ENCODE measurements around the gene NOP14.

Gene NOP14

GRCh38 chr4:2929469-2929868 is 33.7 kb downstream of the NOP14 start:
- Histone ChIP-seq H3K27me3 (ENCODE audit: control insufficient read depth, low read length) (no peaks in the 10 kb centered on the region), H3K9me3 (ENCODE audit: control insufficient read depth, insufficient read depth, low read length) (no peaks in the 10 kb centered on the region), H3F3A (ENCODE audit: control insufficient read depth, insufficient read depth) (peaks cover 6% of the 10 kb centered on the region; the same call in 1 of the 2 replicates), H3K4me1 (ENCODE audit: control insufficient read depth, low read length) (peaks cover 31% of the 10 kb centered on the region), H4K20me1 (ENCODE audit: control insufficient read depth, insufficient read depth, low read depth, low read length) (no peaks in the 10 kb centered on the region), H3K36me3 (ENCODE audit: control insufficient read depth, low read length) (peaks cover 34% of the 10 kb centered on the region), H3K4me2 (ENCODE audit: low read length) (no peak overlapping the region), H3K27ac (ENCODE audit: low read depth, low read length) (no peak overlapping the region), H3K4me3 (ENCODE audit: low read length) (no peak overlapping the region), H3K9me2 (replicated peaks; ENCODE audit: control insufficient read depth, low read length) (no peaks in the 10 kb centered on the region), H3K79me2 (ENCODE audit: control insufficient read depth, low read length) (peaks cover 19% of the 10 kb centered on the region)
- TF ChIP-seq CTCF (IDR thresholded peaks at IDR 0.05; ENCODE audit: low read depth, low read length, poor library complexity, severe bottlenecking) = no peak

GRCh38 chr4:2928242-2929176 is 34.7 kb downstream of the NOP14 start:
- H3K9me3 ChIP-seq (ENCODE audit: control insufficient read depth, insufficient read depth, low read length) = no peaks in the 10 kb centered on the region
- H3K4me3 ChIP-seq (ENCODE audit: low read length) = no peak overlapping the region
- H3K36me3 ChIP-seq (ENCODE audit: control insufficient read depth, low read length) = peaks cover 34% of the 10 kb centered on the region
- H3K27ac ChIP-seq (ENCODE audit: low read depth, low read length) = no peak overlapping the region
- TF ChIP-seq CTCF (IDR thresholded peaks at IDR 0.05; ENCODE audit: low read depth, low read length, poor library complexity, severe bottlenecking) (no peak), EZH2phosphoT487 (IDR thresholded peaks at IDR 0.05; ENCODE audit: borderline replicate concordance, low read length) (no peak)
- no peaks in the 10 kb centered on the region for H3K9me2 ChIP-seq (replicated peaks; ENCODE audit: control insufficient read depth, low read length)
- peaks cover 27% of the 10 kb centered on the region for H3K4me1 ChIP-seq (ENCODE audit: control insufficient read depth, low read length)
- H3K4me2 ChIP-seq (ENCODE audit: low read length) = no peak overlapping the region
- H3K27me3 ChIP-seq (ENCODE audit: control insufficient read depth, low read length) = no peaks in the 10 kb centered on the region
- H3K79me2 ChIP-seq (ENCODE audit: control insufficient read depth, low read length) = peaks cover 13% of the 10 kb centered on the region
- no peaks in the 10 kb centered on the region for H4K20me1 ChIP-seq (ENCODE audit: control insufficient read depth, insufficient read depth, low read depth, low read length)
- H3F3A ChIP-seq (ENCODE audit: control insufficient read depth, insufficient read depth) = peaks cover 6% of the 10 kb centered on the region; the same call in 1 of the 2 replicates

- Histone ChIP-seq H3K27ac (ENCODE audit: low read depth, low read length) (no peak overlapping the region), H3K36me3 (ENCODE audit: control insufficient read depth, low read length) (peaks cover 34% of the 10 kb centered on the region)
These were observed 35.5 kb downstream of the NOP14 start for GRCh38 chr4:2927696-2928075.

More at GRCh38 chr4:2927696-2928075, 35.5 kb downstream of the NOP14 start:
- Histone ChIP-seq H4K20me1 (ENCODE audit: control insufficient read depth, insufficient read depth, low read depth, low read length) (no peaks in the 10 kb centered on the region), H3K79me2 (ENCODE audit: control insufficient read depth, low read length) (peaks cover 8% of the 10 kb centered on the region), H3K9me3 (ENCODE audit: control insufficient read depth, insufficient read depth, low read length) (no peaks in the 10 kb centered on the region), H3K9me2 (replicated peaks; ENCODE audit: control insufficient read depth, low read length) (no peaks in the 10 kb centered on the region), H3K4me1 (ENCODE audit: control insufficient read depth, low read length) (peaks cover 24% of the 10 kb centered on the region), H3K4me2 (ENCODE audit: low read length) (no peak overlapping the region), H3F3A (ENCODE audit: control insufficient read depth, insufficient read depth) (peaks cover 5% of the 10 kb centered on the region; the same call in 1 of the 2 replicates), H3K27me3 (ENCODE audit: control insufficient read depth, low read length) (no peaks in the 10 kb centered on the region), H3K4me3 (ENCODE audit: low read length) (no peak overlapping the region)
- no peak for TF ChIP-seq CTCF (IDR thresholded peaks at IDR 0.05; ENCODE audit: low read depth, low read length, poor library complexity, severe bottlenecking)
- TF ChIP-seq EZH2phosphoT487 (IDR thresholded peaks at IDR 0.05; ENCODE audit: borderline replicate concordance, low read length) = no peak
